NCI-H2107 treated with DMSO at 0.1 percent for 48 hours (cell line): ENCODE measurements around the gene LMF1.
"Not testable (repeated sequence)": the region's sequence is repeated elsewhere in the genome, so short reads cannot be mapped to it uniquely, and the experiment has no call there.

Experiments used
- DNase-seq: peaks from one replicate; lab custom pipeline; 2025; ENCODE audit not compliant: unreplicated experiment; lab: John Stamatoyannopoulos, UW

The LMF1 gene

GRCh38 chr16:852451-853185 is 118.2 kb downstream of the LMF1 start:
- DNase-seq = no peak

- no peak for DNase-seq
These were observed 118.9 kb downstream of the LMF1 start for GRCh38 chr16:851871-852270.

GRCh38 chr16:851209-851810 is 119.5 kb downstream of the LMF1 start:
- DNase-seq = no peak

GRCh38 chr16:850668-851067 is 120.1 kb downstream of the LMF1 start:
- no peak for DNase-seq

GRCh38 chr16:848510-849253 is 122.1 kb downstream of the LMF1 start:
- no peak for DNase-seq

- no peak for DNase-seq
These were observed 122.9 kb downstream of the LMF1 start for GRCh38 chr16:847681-848445.

- no peak for DNase-seq
These were observed 123.6 kb downstream of the LMF1 start for GRCh38 chr16:847151-847550.

- no peak for DNase-seq
These were observed 125.4 kb downstream of the LMF1 start for GRCh38 chr16:845351-845745.

- no peak for DNase-seq
These were observed 126.0 kb downstream of the LMF1 start for GRCh38 chr16:844638-845350.

GRCh38 chr16:843771-844170 is 127.0 kb downstream of the LMF1 start:
- no peak for DNase-seq

- DNase-seq = no peak
These were observed 127.8 kb downstream of the LMF1 start for GRCh38 chr16:842711-843560.

GRCh38 chr16:842061-842476 is 128.7 kb downstream of the LMF1 start:
- DNase-seq = no peak

GRCh38 chr16:841455-842060 is 129.2 kb downstream of the LMF1 start:
- DNase-seq = no peak

GRCh38 chr16:840561-841454 is 130.0 kb downstream of the LMF1 start:
- DNase-seq = no peak

GRCh38 chr16:839643-840408 is 131.0 kb downstream of the LMF1 start:
- DNase-seq = no peak

GRCh38 chr16:838741-839140 is 132.0 kb downstream of the LMF1 start:
- no peak for DNase-seq

GRCh38 chr16:836822-837221 is 134.0 kb downstream of the LMF1 start:
- not testable (repeated sequence) for DNase-seq

GRCh38 chr16:836221-836620 is 134.6 kb downstream of the LMF1 start:
- DNase-seq = no peak
